ENCODE measurements around the gene PTMS.

The PTMS gene

GRCh38 chr12:6790496-6791150 lies 24.5 kb downstream of the PTMS start:
- DNase-seq, result peak; percentile 54 to 62

- DNase-seq, result peak; percentile 43 to 58
These were observed 25.9 kb downstream of the PTMS start for GRCh38 chr12:6791931-6792520.

GRCh38 chr12:6792522-6793201 lies 26.5 kb downstream of the PTMS start:
- peak in 1 of 2 experiments; percentile 46 for DNase-seq

- DNase-seq, result no peak
These were observed 28.9 kb downstream of the PTMS start for GRCh38 chr12:6795088-6795487.

- no peak for DNase-seq
These were observed 30.4 kb downstream of the PTMS start for GRCh38 chr12:6796576-6796975.

- no peak for DNase-seq
These were observed 33.0 kb downstream of the PTMS start for GRCh38 chr12:6799147-6799546.

GRCh38 chr12:6807170-6807569 lies 41.0 kb downstream of the PTMS start:
- DNase-seq, result no peak

- DNase-seq, result no peak
These were observed 42.9 kb downstream of the PTMS start for GRCh38 chr12:6809056-6809455.

GRCh38 chr12:6810758-6811157 lies 44.6 kb downstream of the PTMS start:
- no peak for DNase-seq

- no peak for DNase-seq
These were observed 47.2 kb downstream of the PTMS start for GRCh38 chr12:6813363-6813762.

- DNase-seq, result no peak
These were observed 50.4 kb downstream of the PTMS start for GRCh38 chr12:6816598-6816997.

GRCh38 chr12:6817098-6817497 lies 50.9 kb downstream of the PTMS start:
- DNase-seq, result no peak

GRCh38 chr12:6817662-6818157 lies 51.5 kb downstream of the PTMS start:
- no peak for DNase-seq

- no peak for DNase-seq
These were observed 52.1 kb downstream of the PTMS start for GRCh38 chr12:6818222-6818621.

GRCh38 chr12:6818645-6819044 lies 52.5 kb downstream of the PTMS start:
- DNase-seq, result no peak

GRCh38 chr12:6819106-6820030 lies 53.2 kb downstream of the PTMS start:
- DNase-seq, result no peak

GRCh38 chr12:6820166-6820565 lies 54.0 kb downstream of the PTMS start:
- DNase-seq, result no peak
